ENCODE data around the gene NAP1L2.
"Not testable (repeated sequence)": the region's sequence is repeated elsewhere in the genome, so short reads cannot be mapped to it uniquely, and the experiment has no call there.

The NAP1L2 gene

GRCh38 chrX:73214426-73215094 lies at the start of gene NAP1L2:
Gene NAP1L2 (minus strand): TSS chrX:73214851. CDS start chrX:73214492, 359 bp downstream.
- no peak for DNase-seq (ENCODE audit: low read depth in 2 of 2, low spot score in 1 of 2)

- DNase-seq (ENCODE audit: low read depth in 2 of 2, low spot score in 1 of 2): no peak
Observed at GRCh38 chrX:73262991-73263390, 48.3 kb upstream of the NAP1L2 start.

- DNase-seq (ENCODE audit: low read depth in 2 of 2, low spot score in 1 of 2): no peak
Observed at GRCh38 chrX:73239242-73239641, 24.6 kb upstream of the NAP1L2 start.

- no peak for DNase-seq (ENCODE audit: low read depth in 2 of 2, low spot score in 1 of 2)
Observed at GRCh38 chrX:73217621-73218020, 3.0 kb upstream of the NAP1L2 start.

- DNase-seq (ENCODE audit: low read depth in 2 of 2, low spot score in 1 of 2): no peak
Observed at GRCh38 chrX:73215246-73215645, 595 bp upstream of the NAP1L2 start.

GRCh38 chrX:73213734-73214425 lies 771 bp downstream of the NAP1L2 start:
- no peak for DNase-seq (ENCODE audit: low read depth in 2 of 2, low spot score in 1 of 2)

- DNase-seq (ENCODE audit: low read depth in 2 of 2, low spot score in 1 of 2): no peak
Observed at GRCh38 chrX:73206366-73206765, 8.3 kb downstream of the NAP1L2 start.

- DNase-seq (ENCODE audit: low read depth in 2 of 2, low spot score in 1 of 2): no peak
Observed at GRCh38 chrX:73182502-73183114, 32.0 kb downstream of the NAP1L2 start.

- not testable (repeated sequence) for DNase-seq (ENCODE audit: low read depth in 2 of 2, low spot score in 1 of 2)
Observed at GRCh38 chrX:73168945-73169344, 45.7 kb downstream of the NAP1L2 start.

Data from stimulated activated CD8-positive, alpha-beta memory T cell treated with anti-CD3 and anti-CD28 coated beads, Interleukin-4, amount 100 ng/mL, for 1 hour (primary cell).